HG03439 (cell line): Measurements from ENCODE around the gene SPSB2.
"Not testable (repeated sequence)": the region's sequence is repeated elsewhere in the genome, so short reads cannot be mapped to it uniquely, and the experiment has no call there.

Source experiments
- ATAC-seq: cut with Tn5 transposase; IDR thresholded peaks from one replicate; pipeline ENCODE4 v1.9.1; 2021; ENCODE audit warnings: mild to moderate bottlenecking, moderate library complexity; ENCODE audit not compliant: unreplicated experiment

SPSB2 gene

DNA sequence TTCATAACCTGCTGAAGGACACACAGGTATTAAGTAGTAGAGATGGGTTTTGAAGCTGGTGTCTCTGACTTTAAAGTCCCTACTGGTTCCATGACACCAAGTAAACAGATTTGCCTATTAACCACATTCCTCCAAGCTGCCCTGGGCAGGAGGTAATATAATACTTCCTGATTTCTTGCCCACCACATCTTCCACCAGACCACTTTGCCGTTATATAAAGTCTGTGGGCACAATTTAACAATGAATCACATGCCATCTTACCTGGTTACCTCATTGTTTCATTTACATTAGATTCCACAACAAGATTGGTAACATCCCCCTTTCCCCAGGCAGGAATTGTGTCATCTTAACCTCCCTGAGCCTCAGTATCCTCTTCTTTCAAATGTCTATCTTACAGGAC is 30.6 kb upstream of the SPSB2 start:
- ATAC-seq = no peak

DNA sequence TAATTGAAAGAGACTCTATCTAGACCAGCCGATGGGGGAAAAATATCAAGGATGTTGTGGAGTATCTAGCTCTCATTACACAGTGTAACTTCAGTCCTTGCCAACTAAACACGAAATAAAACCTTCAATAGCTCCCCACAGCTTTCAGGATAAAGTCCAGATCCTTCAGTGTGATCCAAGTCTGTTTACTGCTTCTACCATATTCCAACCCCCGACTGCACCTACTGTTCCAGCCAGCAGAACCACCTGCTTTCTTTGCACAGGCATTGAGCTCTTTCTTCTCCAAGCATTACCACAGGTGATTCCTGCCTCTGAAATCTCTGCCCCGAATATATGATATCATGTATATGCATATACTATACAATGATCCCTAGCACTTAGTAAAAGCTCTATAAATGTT is 29.3 kb upstream of the SPSB2 start:
- no peak for ATAC-seq

DNA sequence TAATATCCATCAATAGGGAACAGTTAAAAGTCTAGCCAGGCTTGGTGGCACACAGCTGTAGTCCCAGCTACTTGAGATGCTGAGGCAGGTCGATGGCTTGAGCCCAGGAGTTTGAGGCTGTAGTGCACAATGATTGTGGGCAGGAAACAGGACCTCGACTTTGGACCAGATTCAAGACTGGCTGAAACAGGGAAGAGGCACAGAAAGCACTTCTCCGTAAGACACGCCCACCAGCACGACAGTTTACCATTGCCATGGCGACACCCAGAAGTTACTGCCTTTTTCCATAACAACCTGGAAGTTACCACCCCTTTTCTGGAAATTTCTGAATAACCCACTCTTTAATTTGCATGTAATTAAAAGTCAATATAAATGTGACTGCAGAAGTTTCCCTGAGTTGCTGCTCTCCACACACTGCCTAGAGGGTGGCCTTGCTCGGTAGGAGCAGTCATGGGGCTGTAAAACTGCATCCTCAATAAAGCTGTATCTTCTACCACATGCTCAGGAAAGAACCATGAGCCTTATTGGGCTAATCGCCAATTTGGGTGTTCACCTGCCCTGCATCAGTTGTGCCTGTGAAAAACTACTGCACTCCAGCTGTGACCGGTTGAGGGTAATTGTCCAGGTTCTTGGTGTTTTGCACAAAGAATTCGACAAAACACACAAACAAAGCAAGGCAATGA is 26.9 kb upstream of the SPSB2 start:
- ATAC-seq = no peak

DNA sequence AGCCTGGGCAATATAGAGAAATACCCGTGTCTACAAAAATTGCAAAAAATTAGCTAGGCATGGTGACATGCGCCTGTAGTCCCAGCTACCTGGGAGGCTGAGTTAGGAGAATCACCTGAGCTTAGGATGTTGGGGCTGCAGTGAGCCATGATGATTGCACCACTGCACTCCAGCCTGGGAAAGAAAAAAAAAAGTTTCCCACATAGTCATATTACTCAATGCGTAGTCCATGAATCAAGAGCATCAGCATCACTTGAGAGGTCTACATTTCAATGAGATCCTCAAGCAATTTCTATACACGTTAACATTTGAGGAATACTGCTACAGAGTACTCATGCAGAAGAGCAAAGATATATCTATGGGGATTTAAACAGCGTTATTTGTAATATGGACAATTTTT is 26.3 kb upstream of the SPSB2 start:
- ATAC-seq = no peak

DNA sequence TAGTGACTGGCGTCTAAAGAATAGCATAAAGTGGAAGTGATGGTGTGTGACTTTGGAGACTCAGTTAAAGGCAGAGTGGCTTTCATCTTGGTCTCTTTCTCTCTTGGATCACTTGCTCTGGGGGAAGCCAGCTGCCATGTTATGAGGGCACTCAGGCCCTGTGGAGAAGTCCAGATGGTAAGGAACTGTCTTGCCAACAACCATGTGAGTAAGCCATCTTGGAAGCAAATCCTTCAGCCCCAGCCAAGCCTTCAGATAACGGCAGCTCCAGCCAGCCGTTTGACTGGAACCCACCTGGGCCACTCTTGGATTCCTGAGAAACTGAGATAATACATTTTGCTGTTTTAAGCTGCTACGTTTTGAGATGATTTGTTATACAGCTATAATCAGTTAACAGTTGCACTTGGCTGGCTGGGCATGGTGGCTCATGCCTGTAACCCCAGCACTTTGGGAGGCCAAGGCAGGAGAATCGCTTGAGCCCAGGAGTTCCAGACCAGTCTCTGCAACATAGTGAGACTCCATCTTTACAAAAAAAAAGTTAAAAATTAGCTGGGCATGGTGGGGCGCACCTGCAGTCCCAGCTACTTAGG is 23.8 kb upstream of the SPSB2 start:
- ATAC-seq = no peak

DNA sequence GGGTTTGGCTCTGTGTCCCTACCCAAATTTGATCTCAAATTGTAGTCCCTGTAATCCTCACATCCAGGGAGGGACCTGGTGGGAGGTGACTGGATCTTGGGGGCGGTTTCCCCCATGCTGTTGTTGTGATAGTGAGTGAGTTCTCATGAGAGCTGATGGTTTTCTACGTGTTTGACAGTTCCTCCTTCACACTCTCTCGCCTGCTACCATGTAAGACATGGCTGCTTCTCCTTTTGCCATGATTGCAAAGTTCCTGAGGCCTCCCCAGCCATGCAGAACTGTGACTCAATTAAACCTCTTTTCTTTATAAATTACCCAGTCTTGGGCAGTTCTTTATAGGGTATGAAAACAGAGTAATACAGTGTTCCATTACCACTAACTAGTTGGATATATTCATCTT is 21.2 kb upstream of the SPSB2 start:
- ATAC-seq = no peak

DNA sequence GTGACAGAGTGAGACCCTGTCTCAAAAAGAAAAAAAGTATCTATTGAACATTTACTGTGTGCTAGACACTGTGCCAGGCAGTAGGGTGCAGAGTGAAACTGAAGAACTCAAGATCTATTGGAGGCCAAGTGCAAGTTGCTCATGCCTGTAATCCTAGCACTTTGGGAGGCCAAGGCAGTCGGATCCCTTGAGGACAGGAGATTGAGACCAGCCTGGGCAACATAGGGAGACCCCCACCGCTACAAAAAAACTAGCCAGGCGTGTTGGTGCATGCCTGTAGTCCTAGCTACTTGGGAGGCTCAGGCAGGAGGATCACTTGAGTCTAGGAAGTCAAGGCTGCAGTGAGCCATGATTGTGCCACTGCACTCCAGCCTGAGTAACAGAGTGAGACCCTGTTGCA is 19.6 kb upstream of the SPSB2 start:
- ATAC-seq = not testable (repeated sequence)

DNA sequence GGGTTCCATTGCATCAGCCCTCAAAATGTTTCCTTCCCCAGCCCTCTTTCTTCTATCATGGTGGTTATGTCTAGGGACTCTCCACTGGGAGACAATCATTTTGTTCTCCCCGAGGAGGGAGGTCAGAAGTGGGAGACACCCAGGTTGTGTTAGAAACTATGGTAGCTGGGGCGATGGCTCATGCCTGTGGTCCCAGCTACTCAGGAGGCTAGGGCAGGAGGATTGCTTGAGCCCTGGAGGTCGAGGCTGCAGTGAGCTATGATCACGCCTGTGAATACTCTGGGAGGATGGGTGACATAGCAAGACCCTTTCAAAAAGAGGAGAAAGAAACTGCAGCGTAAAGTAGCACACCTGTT is 18.5 kb upstream of the SPSB2 start:
- peak; percentile 6 for ATAC-seq

DNA sequence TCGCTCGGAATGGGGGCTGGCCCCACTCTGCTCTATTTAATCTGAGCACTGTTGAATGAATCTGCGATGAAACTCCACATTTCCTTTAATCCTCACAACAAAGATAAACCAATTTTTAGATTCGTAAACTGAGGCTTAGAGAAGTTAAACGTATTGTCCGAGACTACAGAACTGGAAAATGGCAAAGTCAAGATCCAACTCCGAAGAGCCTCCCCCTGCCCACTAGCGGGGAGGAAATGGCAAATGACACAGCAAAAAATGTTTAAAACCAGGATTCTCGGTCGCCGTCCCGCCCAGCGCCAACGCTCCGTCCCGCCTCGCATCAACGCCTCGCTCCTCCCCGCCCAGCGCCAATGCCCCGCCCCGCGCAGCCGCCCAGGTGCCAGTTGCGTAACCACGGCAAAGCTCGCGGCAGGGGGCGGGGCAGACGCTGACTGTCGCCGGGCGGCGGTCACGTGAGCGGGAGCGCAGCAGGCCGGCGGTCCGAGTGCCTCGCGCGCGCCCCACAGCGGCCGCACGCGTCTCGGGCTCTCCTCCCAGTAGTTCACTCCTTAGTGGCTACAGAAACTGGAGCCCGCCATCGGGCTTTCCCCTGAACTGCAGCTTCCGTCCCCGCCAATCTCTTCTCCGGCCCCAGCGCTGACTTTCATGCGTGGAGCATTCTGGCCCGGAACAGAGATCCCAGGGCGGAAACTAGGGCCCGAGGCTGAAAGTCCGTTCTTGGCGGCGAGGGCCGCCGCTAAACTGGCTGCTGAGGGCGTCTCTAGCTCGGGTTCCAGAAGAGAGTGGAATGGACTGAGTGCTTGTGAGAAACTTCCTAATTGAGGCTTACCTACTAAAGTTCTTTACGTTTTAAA is 17.9 kb upstream of the SPSB2 start:
- peak; percentile 95 for ATAC-seq

DNA sequence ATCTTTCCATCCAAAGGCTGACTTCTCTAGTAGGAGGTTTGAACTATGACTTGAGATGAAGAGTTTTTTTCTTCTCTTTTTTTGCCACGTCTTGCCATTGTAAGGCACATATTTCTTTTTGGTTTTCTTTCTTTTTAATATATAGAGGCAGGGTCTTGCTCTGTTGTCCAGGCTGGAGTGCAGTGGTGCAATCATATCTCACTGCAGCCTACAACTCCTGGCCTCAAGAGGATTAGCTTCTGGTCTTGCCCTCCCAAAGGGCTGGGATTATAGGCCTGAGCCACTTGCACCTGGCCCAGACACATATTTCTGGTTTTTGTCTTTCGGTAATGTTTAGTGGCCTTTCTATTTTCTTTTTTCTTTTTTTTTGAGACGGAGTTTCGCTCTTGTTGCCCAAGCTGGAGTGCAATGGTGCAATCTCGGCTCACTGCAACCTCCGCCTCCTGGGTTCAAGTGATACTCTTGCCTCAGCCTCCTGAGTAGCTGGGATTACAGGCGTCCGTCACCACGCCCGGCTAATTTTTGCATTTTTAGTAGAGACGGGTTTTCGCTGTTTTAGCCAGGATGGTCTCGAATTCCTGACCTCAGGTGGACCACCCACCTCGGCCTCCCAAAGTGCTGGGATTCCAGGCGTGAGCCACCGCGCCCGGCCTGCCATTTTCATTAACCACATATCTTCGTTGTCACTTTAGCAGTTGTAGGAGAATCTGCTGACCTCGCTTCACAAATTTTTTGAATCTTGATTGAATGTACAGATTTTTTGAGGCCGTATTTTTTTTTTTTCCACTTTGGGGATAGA is 16.9 kb upstream of the SPSB2 start:
- ATAC-seq = not testable (repeated sequence)

DNA sequence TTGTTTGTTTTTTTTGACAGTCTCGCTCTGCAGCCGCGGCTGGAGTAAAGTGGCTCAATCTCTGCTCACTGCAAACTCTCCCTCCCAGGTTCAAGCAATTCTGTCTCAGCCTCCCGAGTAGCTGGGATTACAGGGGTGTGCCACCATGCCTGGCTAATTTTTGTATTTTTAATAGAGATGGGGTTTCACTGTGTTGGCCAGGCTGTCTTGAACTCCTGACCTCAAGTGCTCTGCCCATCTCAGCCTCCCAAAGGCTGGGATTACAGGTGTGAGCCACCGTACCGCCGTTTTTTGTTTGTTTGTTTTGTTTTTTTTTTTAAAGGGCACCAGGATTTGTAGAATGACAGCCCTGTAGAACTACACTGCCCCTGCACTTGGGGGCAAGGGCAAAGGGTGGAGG is 15.7 kb upstream of the SPSB2 start:
- ATAC-seq = not testable (repeated sequence)

DNA sequence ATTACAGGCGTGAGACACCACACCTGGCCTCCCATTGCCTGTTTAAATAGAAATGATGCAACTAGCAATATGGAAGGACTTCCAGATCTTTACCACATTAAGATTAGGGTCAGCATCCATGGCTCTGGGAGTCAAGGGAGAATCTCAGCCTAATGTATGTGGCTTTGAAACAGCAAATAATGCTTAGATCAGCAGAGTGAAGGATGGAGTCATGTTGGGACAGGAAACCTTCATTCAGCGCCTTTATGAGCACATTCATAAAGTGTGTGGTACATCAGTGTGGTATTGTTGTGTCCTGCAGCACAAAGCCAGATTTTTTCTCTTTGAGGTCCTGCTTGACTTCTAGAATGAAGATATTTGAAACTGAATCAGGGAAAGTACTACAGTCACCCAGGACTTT is 15.3 kb upstream of the SPSB2 start:
- ATAC-seq = no peak

DNA sequence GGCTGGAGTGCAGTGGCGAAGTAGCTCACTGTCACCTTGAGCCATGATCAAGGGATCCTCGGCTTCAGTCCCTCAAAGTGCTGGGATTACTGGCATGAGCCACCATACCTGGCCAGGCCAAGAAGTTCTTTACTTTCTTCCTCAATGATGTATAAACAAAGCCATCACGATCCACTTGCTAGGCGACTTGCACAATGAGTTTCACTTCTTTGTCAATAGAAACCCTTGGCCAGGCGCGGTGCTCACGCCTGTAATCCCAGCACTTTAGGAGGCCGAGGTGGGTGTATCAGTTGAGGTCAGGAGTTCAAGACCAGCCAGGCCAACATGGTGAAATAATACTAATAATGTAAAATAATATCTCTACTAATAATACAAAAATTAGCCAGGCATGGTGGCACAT is 14.4 kb upstream of the SPSB2 start:
- ATAC-seq = no peak

DNA sequence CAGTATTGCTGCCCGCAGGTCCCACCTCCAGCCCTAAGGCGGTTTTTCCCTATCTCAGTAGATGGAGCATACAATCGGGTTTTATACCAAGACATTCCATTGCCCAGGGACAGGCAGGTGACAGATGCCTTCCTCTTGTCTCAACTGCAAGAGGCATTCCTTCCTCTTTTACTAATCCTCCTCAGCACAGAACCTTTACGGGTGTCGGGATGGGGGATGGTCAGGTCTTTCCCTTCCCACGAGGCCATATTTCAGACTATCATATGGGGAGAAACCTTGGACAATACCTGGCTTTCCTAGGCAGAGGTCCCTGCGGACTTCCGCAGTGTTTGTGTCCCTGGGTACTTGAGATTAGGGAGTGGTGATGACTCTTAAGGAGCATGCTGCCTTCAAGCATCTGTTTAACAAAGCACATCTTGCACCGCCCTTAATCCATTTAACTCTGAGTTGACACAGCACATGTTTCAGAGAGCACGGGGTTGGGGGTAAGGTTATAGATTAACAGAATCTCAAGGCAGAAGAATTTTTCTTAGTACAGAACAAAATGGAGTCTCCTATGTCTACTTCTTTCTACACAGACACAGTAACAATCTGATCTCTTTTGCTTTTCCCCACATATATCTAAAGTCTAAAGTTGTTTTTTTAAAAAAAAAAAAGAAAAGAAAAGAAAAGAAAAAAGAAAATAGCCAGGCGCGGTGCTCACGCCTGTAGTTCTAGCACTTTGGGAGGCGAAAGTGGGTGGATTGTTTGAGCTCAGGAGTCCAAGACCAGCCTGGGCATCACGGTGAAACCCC is 13.3 kb upstream of the SPSB2 start:
- not testable (repeated sequence) for ATAC-seq

DNA sequence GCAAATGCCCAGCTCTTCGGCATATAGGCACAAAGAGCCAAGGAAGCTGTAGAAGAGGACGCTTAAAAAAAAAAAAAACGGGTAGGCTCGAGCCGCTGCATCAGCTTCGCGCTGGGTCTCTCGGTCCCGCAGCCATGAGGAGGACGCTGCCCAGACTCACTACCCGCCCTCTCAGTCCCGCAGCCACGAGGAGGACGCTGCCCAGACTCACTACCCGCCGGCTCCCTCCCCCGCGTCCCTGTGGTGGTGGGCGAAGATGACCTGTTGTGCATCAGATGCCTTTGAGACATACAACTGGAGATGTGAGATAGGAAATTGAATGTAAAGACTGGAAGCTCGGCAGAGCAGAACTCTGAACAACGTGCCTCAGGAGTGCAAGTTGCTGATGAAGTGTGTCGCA is 11.4 kb upstream of the SPSB2 start:
- no peak for ATAC-seq

DNA sequence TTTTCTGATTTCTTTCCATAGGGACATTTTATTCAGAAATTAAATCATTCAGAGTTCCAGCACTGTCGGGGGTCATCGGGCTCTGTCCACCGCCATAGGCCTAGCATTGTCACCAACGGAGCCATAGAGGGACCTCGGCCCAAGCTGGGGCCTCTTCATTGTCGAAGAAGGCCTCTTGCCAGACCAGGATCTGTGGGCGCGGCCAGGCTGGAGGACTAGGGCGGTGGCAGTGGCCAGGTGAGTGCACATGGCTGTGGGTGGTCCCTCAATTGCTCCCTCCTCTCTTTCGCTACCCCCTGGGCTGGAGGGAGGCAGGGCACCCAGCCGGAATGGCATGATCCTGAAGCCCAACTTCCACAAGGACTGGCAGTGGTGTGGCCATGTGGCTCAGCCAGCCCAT is 10.6 kb upstream of the SPSB2 start:
- ATAC-seq = no peak

DNA sequence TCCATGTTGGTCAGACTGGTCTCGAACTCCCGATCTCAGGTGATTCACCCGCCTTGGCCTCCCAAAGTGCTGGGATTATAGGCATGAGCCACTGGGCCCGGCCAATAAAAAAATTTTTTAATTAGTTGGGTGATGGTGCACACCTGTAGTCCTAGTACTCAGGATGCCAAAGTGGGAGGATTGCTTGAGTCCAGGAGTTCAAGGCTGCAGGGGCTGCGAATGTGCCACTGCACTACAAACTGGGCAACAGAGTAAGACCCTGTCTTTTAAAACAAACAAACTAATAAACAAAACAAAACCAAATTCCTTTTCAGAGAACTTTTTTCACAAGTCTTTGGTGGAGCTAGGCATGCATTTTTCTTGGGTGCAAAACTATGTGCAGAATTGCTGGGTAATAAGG is 10.1 kb upstream of the SPSB2 start:
- no peak for ATAC-seq

DNA sequence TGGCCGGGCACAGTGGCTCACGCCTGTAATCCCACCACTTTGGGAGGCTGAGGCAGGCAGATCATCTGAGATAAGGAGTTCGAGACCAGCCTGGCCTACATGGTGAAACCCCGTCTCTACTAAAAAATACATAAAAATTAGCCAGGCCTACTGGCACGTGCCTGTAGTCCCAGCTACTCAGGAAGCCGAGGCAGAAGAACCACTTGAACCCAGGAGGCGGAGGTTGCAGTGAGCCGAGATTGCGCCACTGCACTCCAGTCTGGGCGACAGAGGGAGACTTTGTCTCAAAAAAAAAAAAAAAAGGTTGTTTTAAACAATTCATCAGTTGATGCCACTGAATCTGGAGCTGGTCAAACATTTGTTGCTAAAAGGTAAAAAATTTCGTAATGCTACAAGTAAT is 6.7 kb upstream of the SPSB2 start:
- not testable (repeated sequence) for ATAC-seq

DNA sequence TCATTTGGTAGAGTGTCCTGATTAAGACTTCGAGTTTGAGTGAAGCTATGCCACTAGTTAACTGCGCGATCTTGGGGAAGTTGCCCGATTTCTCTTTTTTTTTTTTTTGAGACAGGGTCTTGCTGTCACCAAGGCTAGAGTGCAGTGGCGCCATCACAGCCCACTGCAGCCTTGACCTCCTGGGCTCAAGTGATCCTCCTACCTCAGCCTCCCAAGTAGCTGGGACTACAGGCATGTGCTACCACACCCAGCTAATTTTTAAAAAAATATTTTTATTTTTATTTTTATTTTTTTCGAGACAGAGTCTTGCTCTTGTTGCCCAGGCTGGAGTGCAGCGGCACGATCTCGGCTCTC is 889 bp upstream of the SPSB2 start:
- ATAC-seq = not testable (repeated sequence)
